NCI-H524 (cell line): ENCODE results near the gene AP2B1.
"Not testable (repeated sequence)": the region's sequence is repeated elsewhere in the genome, so short reads cannot be mapped to it uniquely, and the experiment has no call there.

ENCODE experiments used
- DNase-seq, 2 experiments: peaks; one replicate each; lab custom pipeline; 2025; lab: John Stamatoyannopoulos, UW

Gene AP2B1

GRCh38 chr17:35587074-35587961 lies at the start of gene AP2B1:
TSS of gene AP2B1 (plus strand) at chr17:35587322. CDS start at chr17:35594031, 6,709 bp downstream.
- DNase-seq: peak; percentile 85 to 91

GRCh38 chr17:35537601-35538141 lies 49.5 kb upstream of the AP2B1 start, which contains the start of gene SLFN12L:
TSS of gene SLFN12L (minus strand) at chr17:35537678. CDS start at chr17:35522364, 15,314 bp downstream.
- DNase-seq: no peak

- DNase-seq: no peak
These were observed 47.5 kb upstream of the AP2B1 start for GRCh38 chr17:35539659-35540026.

GRCh38 chr17:35540589-35541404 lies 46.3 kb upstream of the AP2B1 start:
- no peak for DNase-seq

GRCh38 chr17:35541434-35541833 lies 45.7 kb upstream of the AP2B1 start:
- no peak for DNase-seq

GRCh38 chr17:35542990-35543389 lies 44.1 kb upstream of the AP2B1 start:
- DNase-seq: no peak

GRCh38 chr17:35543856-35544255 lies 43.3 kb upstream of the AP2B1 start:
- DNase-seq: no peak

- no peak for DNase-seq
These were observed 42.0 kb upstream of the AP2B1 start for GRCh38 chr17:35545150-35545549.

GRCh38 chr17:35546487-35546886 lies 40.6 kb upstream of the AP2B1 start:
- DNase-seq: no peak

- no peak for DNase-seq
These were observed 38.8 kb upstream of the AP2B1 start for GRCh38 chr17:35548208-35548810.

GRCh38 chr17:35548978-35549377 lies 38.1 kb upstream of the AP2B1 start:
- no peak for DNase-seq

GRCh38 chr17:35553310-35553709 lies 33.8 kb upstream of the AP2B1 start:
- no peak for DNase-seq

GRCh38 chr17:35554668-35555067 lies 32.5 kb upstream of the AP2B1 start:
- DNase-seq: no peak

- peak in 1 of 2 experiments; percentile 1 for DNase-seq
These were observed 31.4 kb upstream of the AP2B1 start for GRCh38 chr17:35555691-35556090.

- DNase-seq: no peak
These were observed 29.8 kb upstream of the AP2B1 start for GRCh38 chr17:35557353-35557752.

- DNase-seq: no peak
These were observed 27.5 kb upstream of the AP2B1 start for GRCh38 chr17:35559495-35560210.

GRCh38 chr17:35560703-35561102 lies 26.4 kb upstream of the AP2B1 start, which contains the start of gene SLFN14:
TSS of gene SLFN14 (minus strand) at chr17:35560819. CDS start at chr17:35558062, 2,757 bp downstream.
- DNase-seq: no peak

- DNase-seq: not testable (repeated sequence)
These were observed 23.9 kb upstream of the AP2B1 start for GRCh38 chr17:35563181-35563580.

- DNase-seq: no peak
These were observed 20.2 kb upstream of the AP2B1 start for GRCh38 chr17:35566968-35567367.

- peak; percentile 18 to 41 for DNase-seq
These were observed 18.6 kb upstream of the AP2B1 start for GRCh38 chr17:35568561-35568960.

- no peak for DNase-seq
These were observed 17.7 kb upstream of the AP2B1 start for GRCh38 chr17:35569405-35569804.
